Parathyroid adenoma (tissue), 2 donors: ENCODE measurements around the gene CCL25.

ENCODE experiments used
- H2AFZ ChIP-seq: fragments of 300-600 bp; sonication (generic); one replicate; pipeline ENCODE4 v1.7.0; 2017; ENCODE audit warnings: antibody characterized with exemption, mild to moderate bottlenecking
- H3K27ac ChIP-seq: fragments of 300-600 bp; sonication (generic); one replicate; pipeline ENCODE4 v1.7.0; 2017
- H3K27me3 ChIP-seq: fragments of 300-600 bp; sonication (generic); one replicate; pipeline ENCODE4 v1.7.0; 2017; ENCODE audit warnings: low read length; ENCODE audit not compliant: control insufficient read depth, insufficient read depth
- H3K36me3 ChIP-seq: fragments of 300-600 bp; sonication (generic); one replicate; pipeline ENCODE4 v1.7.0; 2017; ENCODE audit warnings: low read length; ENCODE audit not compliant: control insufficient read depth, insufficient read depth
- H3K4me1 ChIP-seq: fragments of 300-600 bp; sonication (generic); one replicate; pipeline ENCODE4 v1.7.0; 2017; ENCODE audit warnings: control low read depth
- H3K4me2 ChIP-seq: fragments of 300-600 bp; sonication (generic); one replicate; pipeline ENCODE4 v1.7.0; 2017; ENCODE audit warnings: low read length
- H3K4me3 ChIP-seq: fragments of 300-600 bp; sonication (generic); one replicate; pipeline ENCODE4 v1.7.0; 2017; ENCODE audit warnings: low read depth, low read length
- H3K79me2 ChIP-seq: fragments of 300-600 bp; sonication (generic); one replicate; pipeline ENCODE4 v1.7.0; 2017; ENCODE audit warnings: control low read depth
- H3K9ac ChIP-seq: fragments of 300-600 bp; sonication (generic); one replicate; pipeline ENCODE4 v1.7.0; 2017; ENCODE audit warnings: mild to moderate bottlenecking
- H3K9me3 ChIP-seq: fragments of 300-600 bp; sonication (generic); one replicate; pipeline ENCODE4 v1.7.0; 2017; ENCODE audit warnings: low read length; ENCODE audit not compliant: control insufficient read depth
- TF ChIP-seq, protein P1 (sequence below): fragments of 300-600 bp; sonication (generic); IDR thresholded peaks from one replicate; pipeline ENCODE4 v1.7.0; 2017; ENCODE audit warnings: antibody characterized with exemption, mild to moderate bottlenecking
- donor health status: primary hyperparathyroidism.

The CCL25 gene

DNA sequence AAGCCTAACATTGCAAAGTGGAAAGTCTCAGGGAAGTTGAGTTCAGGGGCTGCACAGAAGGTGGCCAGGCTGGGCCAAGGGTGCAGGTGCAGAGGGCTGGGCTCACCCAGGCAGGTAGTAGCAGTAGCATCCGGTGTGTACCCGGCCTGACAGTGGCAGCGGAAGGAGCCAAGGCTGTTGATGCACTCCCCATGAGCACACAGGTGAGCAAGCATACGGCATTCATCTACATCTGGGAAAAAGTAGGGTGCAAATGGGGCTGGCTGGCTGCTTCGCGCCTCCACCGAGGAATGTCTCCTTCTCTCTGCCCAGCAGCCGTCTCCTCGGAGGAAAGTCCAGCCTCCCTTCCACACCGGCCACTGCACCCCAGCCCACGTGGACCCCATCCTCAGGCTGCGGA is 30.6 kb downstream of the CCL25 start:
- H3K4me3 ChIP-seq, result no peak overlapping the region
- no peaks in the 10 kb centered on the region for H3K79me2 ChIP-seq
- H3K27me3 ChIP-seq, result no peaks in the 10 kb centered on the region
- H3K4me1 ChIP-seq, result no peaks in the 10 kb centered on the region
- no peak overlapping the region for H3K4me2 ChIP-seq
- TF ChIP-seq, protein P1, sequence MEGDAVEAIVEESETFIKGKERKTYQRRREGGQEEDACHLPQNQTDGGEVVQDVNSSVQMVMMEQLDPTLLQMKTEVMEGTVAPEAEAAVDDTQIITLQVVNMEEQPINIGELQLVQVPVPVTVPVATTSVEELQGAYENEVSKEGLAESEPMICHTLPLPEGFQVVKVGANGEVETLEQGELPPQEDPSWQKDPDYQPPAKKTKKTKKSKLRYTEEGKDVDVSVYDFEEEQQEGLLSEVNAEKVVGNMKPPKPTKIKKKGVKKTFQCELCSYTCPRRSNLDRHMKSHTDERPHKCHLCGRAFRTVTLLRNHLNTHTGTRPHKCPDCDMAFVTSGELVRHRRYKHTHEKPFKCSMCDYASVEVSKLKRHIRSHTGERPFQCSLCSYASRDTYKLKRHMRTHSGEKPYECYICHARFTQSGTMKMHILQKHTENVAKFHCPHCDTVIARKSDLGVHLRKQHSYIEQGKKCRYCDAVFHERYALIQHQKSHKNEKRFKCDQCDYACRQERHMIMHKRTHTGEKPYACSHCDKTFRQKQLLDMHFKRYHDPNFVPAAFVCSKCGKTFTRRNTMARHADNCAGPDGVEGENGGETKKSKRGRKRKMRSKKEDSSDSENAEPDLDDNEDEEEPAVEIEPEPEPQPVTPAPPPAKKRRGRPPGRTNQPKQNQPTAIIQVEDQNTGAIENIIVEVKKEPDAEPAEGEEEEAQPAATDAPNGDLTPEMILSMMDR, result no peak
- no peak overlapping the region for H2AFZ ChIP-seq
- H3K36me3 ChIP-seq, result no peaks in the 10 kb centered on the region
- no peak overlapping the region for H3K9ac ChIP-seq
- no peaks in the 10 kb centered on the region for H3K9me3 ChIP-seq
- H3K27ac ChIP-seq, result no peak overlapping the region

DNA sequence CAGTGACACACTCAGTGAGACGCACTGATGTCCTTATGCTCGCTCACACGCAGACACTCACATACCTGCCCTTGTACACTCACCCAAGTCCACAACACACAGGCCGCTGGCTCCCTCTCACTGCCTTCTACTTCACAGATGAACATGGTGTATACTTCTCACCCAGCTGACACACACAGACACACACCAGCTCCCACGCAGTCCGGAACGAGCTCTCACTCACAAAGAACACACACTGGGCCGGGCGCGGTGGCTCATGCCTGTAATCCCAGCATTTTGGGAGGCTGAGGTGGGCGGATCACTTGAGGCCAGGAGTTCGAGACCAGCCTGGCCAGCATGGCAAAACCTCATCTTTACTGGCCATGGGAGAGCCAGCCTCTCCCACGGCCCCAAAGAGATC is 31.6 kb downstream of the CCL25 start:
- no peak overlapping the region for H3K4me2 ChIP-seq
- no peak overlapping the region for H2AFZ ChIP-seq
- H3K9ac ChIP-seq, result no peak overlapping the region
- H3K27ac ChIP-seq, result no peak overlapping the region
- H3K79me2 ChIP-seq, result no peaks in the 10 kb centered on the region
- H3K27me3 ChIP-seq, result no peaks in the 10 kb centered on the region
- no peaks in the 10 kb centered on the region for H3K36me3 ChIP-seq
- TF ChIP-seq, protein P1, result no peak
- H3K9me3 ChIP-seq, result no peaks in the 10 kb centered on the region
- no peaks in the 10 kb centered on the region for H3K4me1 ChIP-seq
- no peak overlapping the region for H3K4me3 ChIP-seq

DNA sequence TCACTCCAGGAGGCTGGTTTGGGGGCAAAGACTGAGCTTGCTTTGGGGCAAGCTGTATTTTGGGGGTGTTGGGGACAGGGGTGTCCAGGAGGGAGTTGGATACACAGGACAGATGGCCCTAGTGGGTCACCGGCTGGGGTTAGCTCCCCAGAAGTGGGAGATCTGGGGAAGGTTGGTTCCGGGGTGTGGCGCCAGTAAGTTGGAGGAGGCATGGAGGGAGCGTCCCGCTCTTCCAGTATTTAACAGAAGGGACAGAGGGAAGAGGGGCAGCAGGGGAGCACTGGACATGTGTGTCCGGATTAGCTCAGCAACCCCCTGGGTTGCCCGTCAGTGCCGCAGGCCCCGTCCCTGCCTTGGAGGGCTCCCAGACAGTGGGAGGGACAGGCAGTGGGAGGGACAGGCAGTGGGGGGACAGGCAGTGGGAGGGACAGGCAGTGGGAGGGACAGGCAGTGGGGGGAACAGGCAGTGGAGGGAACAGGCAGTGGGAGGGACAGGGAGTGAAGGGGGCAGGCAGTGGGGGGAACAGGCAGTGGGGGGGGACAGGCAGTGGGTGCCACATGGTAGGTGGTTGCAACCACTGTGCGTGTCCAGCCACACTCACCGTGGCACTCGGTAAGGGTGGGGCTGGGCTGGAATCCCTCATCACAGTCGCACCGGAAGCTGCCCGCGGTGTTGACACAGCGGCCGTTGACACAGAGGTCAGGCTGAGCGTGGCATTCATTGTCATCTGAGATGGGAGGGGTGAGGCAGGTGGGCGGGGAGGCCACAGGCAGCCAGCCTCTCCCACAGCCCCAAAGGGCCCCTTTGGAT is 33.2 kb downstream of the CCL25 start:
- H3K9me3 ChIP-seq, result no peaks in the 10 kb centered on the region
- no peak overlapping the region for H3K4me3 ChIP-seq
- no peaks in the 10 kb centered on the region for H3K36me3 ChIP-seq
- H3K4me1 ChIP-seq, result no peaks in the 10 kb centered on the region
- no peak overlapping the region for H3K4me2 ChIP-seq
- no peak overlapping the region for H2AFZ ChIP-seq
- H3K79me2 ChIP-seq, result no peaks in the 10 kb centered on the region
- H3K27me3 ChIP-seq, result no peaks in the 10 kb centered on the region
- no peak overlapping the region for H3K27ac ChIP-seq
- TF ChIP-seq, protein P1, result no peak
- H3K9ac ChIP-seq, result no peak overlapping the region

DNA sequence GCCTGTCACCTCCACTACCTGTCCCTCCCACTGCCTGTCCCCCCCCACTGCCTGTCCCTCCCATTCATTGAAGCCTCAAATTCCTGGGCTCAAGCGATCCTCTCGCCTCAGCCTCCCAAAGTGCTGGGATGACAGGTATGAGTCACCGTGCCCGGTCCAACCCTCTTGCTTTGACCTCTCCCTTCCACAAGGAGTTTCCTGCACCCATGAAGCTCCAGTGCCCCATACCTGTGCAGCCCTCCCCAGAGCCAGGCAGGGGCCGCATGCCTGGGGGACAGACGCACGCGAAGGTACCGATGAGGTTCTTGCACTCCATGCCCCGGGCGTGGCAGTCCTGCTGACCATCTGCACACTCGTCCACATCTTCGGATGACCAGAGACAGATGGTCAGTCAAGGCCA is 34.3 kb downstream of the CCL25 start:
- H3K27me3 ChIP-seq, result no peaks in the 10 kb centered on the region
- no peak overlapping the region for H3K27ac ChIP-seq
- TF ChIP-seq, protein P1, result no peak
- no peaks in the 10 kb centered on the region for H3K79me2 ChIP-seq
- no peaks in the 10 kb centered on the region for H3K36me3 ChIP-seq
- H3K9ac ChIP-seq, result no peak overlapping the region
- no peak overlapping the region for H3K4me3 ChIP-seq
- no peak overlapping the region for H2AFZ ChIP-seq
- H3K4me2 ChIP-seq, result no peak overlapping the region
- no peaks in the 10 kb centered on the region for H3K9me3 ChIP-seq
- no peaks in the 10 kb centered on the region for H3K4me1 ChIP-seq

DNA sequence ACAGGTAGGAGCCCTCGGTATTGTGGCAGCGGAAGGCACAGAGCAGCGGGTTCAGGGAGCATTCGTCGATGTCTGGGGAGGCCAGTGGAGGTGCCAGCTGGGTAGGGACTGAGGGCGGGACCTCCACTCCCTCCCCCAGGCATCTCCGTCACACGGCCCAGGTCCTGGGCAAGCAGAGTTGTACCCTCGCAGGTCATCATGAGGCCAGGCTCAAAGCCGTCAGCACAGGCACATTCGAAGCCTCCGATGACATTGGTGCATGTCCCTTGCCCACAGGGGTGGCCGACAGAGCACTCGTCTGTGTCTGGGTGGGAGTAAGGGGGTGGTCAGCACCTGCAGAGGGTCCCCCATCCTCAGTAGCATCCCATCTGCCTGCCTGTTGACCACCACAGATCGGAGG is 35.3 kb downstream of the CCL25 start:
- no peak overlapping the region for H3K27ac ChIP-seq
- TF ChIP-seq, protein P1, result no peak
- H3K79me2 ChIP-seq, result no peaks in the 10 kb centered on the region
- H3K4me3 ChIP-seq, result no peak overlapping the region
- no peaks in the 10 kb centered on the region for H3K36me3 ChIP-seq
- H3K27me3 ChIP-seq, result no peaks in the 10 kb centered on the region
- no peak overlapping the region for H3K9ac ChIP-seq
- H3K4me2 ChIP-seq, result no peak overlapping the region
- H2AFZ ChIP-seq, result no peak overlapping the region
- H3K9me3 ChIP-seq, result no peaks in the 10 kb centered on the region
- no peaks in the 10 kb centered on the region for H3K4me1 ChIP-seq
